Measurements from ENCODE around the gene CNGB1. TPM values are rescaled to one million over a fixed set of nuclear protein-coding genes. Genes with fewer than 3 reads are reported as not detected.
A peak's percentile ranks its signal among the peaks of the same experiment; 100 is the strongest.

Gene CNGB1
- total and polyA plus RNA-seq, 2 of the 13 experiments (the other 11 are each of a cell fraction or from before 2014, with no cell fraction given): 0.02 to 0.15 TPM

DNA sequence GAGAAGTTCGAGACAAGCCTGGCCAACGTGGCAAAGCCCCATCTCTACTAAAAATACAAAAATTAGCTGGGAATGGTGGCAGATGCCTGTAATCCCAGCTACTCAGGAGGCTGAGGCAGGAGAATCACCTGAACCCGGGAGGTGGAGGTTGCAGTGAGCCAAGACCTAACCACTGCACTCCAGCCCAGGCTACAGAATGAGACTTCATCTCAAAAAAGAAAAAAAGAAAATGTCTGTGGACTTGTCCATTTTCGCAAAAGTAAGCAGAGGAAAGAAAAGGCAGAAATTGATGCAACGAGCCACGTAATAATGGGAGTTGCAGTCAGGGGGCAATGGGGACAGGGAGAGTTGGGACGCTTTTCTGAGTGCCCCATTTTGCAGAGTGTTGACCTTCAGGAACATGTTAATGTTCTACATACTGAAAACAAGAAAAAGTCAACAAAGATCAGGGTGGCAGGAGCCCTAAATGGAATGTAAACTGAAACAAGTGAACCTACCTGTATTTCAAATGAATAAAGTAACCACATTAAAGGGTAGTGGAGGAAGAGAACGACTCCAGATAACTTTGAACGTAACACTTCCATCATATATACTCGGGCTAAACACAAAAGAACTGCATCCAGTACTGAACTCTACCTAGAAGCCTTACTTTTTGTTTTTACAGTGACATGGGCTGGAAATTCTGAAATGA, 76.4 kb downstream of the CNGB1 start (continued):
- TF ChIP-seq ZBTB3 (CRISPR knock-in tag; IDR thresholded peaks at IDR 0.05; ENCODE audit: borderline replicate concordance, low read depth): peak; percentile 95
- peak; percentile 16; the same call in 1 of the 2 replicates for TF ChIP-seq ZSCAN21 (CRISPR knock-in tag; IDR thresholded peaks at IDR 0.05; ENCODE audit: borderline replicate concordance)
- TF ChIP-seq ZFY (CRISPR knock-in tag; IDR thresholded peaks at IDR 0.05): no peak
- TF ChIP-seq ZFP41 (CRISPR knock-in tag; IDR thresholded peaks at IDR 0.05; ENCODE audit: borderline replicate concordance): no peak
- TF ChIP-seq, protein P1, sequence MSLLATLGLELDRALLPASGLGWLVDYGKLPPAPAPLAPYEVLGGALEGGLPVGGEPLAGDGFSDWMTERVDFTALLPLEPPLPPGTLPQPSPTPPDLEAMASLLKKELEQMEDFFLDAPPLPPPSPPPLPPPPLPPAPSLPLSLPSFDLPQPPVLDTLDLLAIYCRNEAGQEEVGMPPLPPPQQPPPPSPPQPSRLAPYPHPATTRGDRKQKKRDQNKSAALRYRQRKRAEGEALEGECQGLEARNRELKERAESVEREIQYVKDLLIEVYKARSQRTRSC (CRISPR knock-in tag; IDR thresholded peaks at IDR 0.05; ENCODE audit: low read depth): peak; percentile 12; the same call in 1 of the 2 replicates
- peak; percentile 95 for TF ChIP-seq ZSCAN9 (CRISPR knock-in tag; IDR thresholded peaks at IDR 0.05; ENCODE audit: borderline replicate concordance)
- TF ChIP-seq CCDC6 (CRISPR knock-in tag; IDR thresholded peaks at IDR 0.05): no peak; the same call in none of the 2 replicates
- peak; percentile 88 for TF ChIP-seq SMAD3 (CRISPR knock-in tag; IDR thresholded peaks at IDR 0.05)
- TF ChIP-seq SP4 (CRISPR knock-in tag; IDR thresholded peaks at IDR 0.05): peak; percentile 26; the same call in 1 of the 2 replicates
- TF ChIP-seq ZNF280D (CRISPR knock-in tag; IDR thresholded peaks at IDR 0.05): peak; percentile 15; the same call in 1 of the 2 replicates
- TF ChIP-seq, protein P2, sequence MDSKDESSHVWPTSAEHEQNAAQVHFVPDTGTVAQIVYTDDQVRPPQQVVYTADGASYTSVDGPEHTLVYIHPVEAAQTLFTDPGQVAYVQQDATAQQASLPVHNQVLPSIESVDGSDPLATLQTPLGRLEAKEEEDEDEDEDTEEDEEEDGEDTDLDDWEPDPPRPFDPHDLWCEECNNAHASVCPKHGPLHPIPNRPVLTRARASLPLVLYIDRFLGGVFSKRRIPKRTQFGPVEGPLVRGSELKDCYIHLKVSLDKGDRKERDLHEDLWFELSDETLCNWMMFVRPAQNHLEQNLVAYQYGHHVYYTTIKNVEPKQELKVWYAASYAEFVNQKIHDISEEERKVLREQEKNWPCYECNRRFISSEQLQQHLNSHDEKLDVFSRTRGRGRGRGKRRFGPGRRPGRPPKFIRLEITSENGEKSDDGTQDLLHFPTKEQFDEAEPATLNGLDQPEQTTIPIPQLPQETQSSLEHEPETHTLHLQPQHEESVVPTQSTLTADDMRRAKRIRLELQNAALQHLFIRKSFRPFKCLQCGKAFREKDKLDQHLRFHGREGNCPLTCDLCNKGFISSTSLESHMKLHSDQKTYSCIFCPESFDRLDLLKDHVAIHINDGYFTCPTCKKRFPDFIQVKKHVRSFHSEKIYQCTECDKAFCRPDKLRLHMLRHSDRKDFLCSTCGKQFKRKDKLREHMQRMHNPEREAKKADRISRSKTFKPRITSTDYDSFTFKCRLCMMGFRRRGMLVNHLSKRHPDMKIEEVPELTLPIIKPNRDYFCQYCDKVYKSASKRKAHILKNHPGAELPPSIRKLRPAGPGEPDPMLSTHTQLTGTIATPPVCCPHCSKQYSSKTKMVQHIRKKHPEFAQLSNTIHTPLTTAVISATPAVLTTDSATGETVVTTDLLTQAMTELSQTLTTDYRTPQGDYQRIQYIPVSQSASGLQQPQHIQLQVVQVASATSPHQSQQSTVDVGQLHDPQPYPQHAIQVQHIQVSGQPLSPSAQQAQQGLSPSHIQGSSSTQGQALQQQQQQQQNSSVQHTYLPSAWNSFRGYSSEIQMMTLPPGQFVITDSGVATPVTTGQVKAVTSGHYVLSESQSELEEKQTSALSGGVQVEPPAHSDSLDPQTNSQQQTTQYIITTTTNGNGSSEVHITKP (CRISPR knock-in tag; IDR thresholded peaks at IDR 0.05; ENCODE audit: low read depth): peak; percentile 55; the same call in 1 of the 2 replicates
- peak; percentile 85 for TF ChIP-seq PITX1 (CRISPR knock-in tag; IDR thresholded peaks at IDR 0.05)
- TF ChIP-seq TBX2 (CRISPR knock-in tag; IDR thresholded peaks at IDR 0.05; ENCODE audit: borderline replicate concordance): peak; percentile 96
- TF ChIP-seq MTF1 (CRISPR knock-in tag; IDR thresholded peaks at IDR 0.05): 0 out of 2 replicates have a peak, but pooled peaks have one; percentile 70
- no peak; the same call in 1 of the 2 replicates for TF ChIP-seq SALL2 (CRISPR knock-in tag; IDR thresholded peaks at IDR 0.05)
- no peak for TF ChIP-seq XRCC5 (optimal IDR thresholded peaks at IDR 0.05; ENCODE audit: low read length)
- peak; percentile 98 for TF ChIP-seq KDM6A (CRISPR knock-in tag; IDR thresholded peaks at IDR 0.05; ENCODE audit: low read depth)
- TF ChIP-seq FOSL2 (CRISPR knock-in tag; IDR thresholded peaks at IDR 0.05): peak; percentile 70
- peak; percentile 85 for TF ChIP-seq ZSCAN29 (CRISPR knock-in tag; conservative IDR thresholded peaks at IDR 0.05)

Measured in HepG2 (cell line).